Duodenal mucosa (tissue), 2 donors: ENCODE data around the gene MAX.

Source experiments
- H3K27ac ChIP-seq: one replicate; pipeline ENCODE4 v1.7.0; 2013; ENCODE audit warnings: low read depth, low read length
- H3K27me3 ChIP-seq, 2 donors: one replicate each; pipeline ENCODE4 v1.7.0; 2013; ENCODE audit warnings: low read length in 2 of 2, control low read depth in 1 of 2; ENCODE audit not compliant: insufficient read depth in 2 of 2, control insufficient read depth in 1 of 2
- H3K36me3 ChIP-seq, 2 donors: one replicate each; pipeline ENCODE4 v1.7.0; 2013; ENCODE audit warnings: low read length in 2 of 2, control low read depth in 1 of 2; ENCODE audit not compliant: insufficient read depth in 2 of 2, control insufficient read depth in 1 of 2
- H3K4me1 ChIP-seq, 2 donors: one replicate each; pipeline ENCODE4 v1.7.0; 2013; ENCODE audit warnings: low read length in 2 of 2, control low read depth in 1 of 2; ENCODE audit not compliant: insufficient read depth in 2 of 2, control insufficient read depth in 1 of 2
- H3K4me3 ChIP-seq, 2 donors: one replicate each; pipeline ENCODE4 v1.7.0; 2013; ENCODE audit warnings: low read length in 2 of 2, low read depth in 1 of 2
- H3K9ac ChIP-seq, 2 donors: one replicate each; pipeline ENCODE4 v1.7.0; 2013; ENCODE audit warnings: low read length in 2 of 2, low read depth in 1 of 2
- H3K9me3 ChIP-seq, 2 donors: one replicate each; pipeline ENCODE4 v1.7.0; 2013; ENCODE audit warnings: low read length in 2 of 2, control low read depth in 1 of 2; ENCODE audit not compliant: control insufficient read depth in 1 of 2

MAX gene

DNA sequence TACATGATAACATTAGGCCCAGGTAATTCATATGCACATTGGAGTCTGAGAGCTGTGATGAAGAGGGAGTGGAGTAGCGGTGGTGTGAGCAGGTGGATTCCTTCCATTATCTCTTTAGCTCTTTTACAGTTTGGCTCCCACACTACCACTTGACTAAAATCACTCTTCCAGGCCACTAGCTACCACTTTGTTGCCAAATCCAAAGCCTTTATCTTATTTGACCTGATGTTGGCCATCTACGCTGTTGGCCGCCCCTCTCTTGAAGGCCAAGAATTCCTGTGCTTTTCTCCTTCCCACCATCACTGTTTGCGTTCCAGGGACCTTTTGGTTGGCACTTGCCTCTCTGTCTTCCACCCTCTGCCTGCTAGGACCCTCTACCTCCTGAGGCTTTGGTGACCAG lies 4.0 kb upstream of the MAX start:
- Histone ChIP-seq H3K4me3 (no peak overlapping the region), H3K27ac (no peak overlapping the region), H3K27me3 (no peaks in the 10 kb centered on the region), H3K36me3 (no peaks in the 10 kb centered on the region), H3K9me3 (no peaks in the 10 kb centered on the region), H3K9ac (no peak overlapping the region), H3K4me1 (peaks cover 0 to 13% of the 10 kb centered on the region in 2 donors)

DNA sequence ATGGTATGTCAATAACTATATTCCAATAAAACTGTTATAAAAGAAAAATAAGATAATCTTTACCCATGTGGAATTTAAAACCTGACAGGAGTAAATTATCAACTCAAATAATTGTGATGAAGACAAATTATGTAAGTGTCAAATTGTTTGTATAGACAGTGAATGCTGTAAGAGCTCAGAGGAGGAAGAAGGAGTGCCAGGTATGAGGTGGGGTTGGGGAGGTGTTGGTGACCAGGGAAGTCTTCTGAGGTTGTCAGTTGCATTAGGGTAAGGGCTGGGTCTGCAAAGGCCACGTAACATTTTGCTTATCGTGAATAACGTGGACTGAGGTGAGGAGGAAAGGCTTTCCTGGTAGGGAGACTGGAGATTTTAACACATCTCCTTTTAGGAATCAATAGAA lies 2.5 kb upstream of the MAX start:
- H3K9ac ChIP-seq = no peak overlapping the region
- no peaks in the 10 kb centered on the region for H3K36me3 ChIP-seq
- H3K4me3 ChIP-seq = no peak overlapping the region
- H3K27me3 ChIP-seq = no peaks in the 10 kb centered on the region
- no peaks in the 10 kb centered on the region for H3K9me3 ChIP-seq
- peaks cover 9 to 22% of the 10 kb centered on the region in 2 donors for H3K4me1 ChIP-seq
- no peak overlapping the region for H3K27ac ChIP-seq

DNA sequence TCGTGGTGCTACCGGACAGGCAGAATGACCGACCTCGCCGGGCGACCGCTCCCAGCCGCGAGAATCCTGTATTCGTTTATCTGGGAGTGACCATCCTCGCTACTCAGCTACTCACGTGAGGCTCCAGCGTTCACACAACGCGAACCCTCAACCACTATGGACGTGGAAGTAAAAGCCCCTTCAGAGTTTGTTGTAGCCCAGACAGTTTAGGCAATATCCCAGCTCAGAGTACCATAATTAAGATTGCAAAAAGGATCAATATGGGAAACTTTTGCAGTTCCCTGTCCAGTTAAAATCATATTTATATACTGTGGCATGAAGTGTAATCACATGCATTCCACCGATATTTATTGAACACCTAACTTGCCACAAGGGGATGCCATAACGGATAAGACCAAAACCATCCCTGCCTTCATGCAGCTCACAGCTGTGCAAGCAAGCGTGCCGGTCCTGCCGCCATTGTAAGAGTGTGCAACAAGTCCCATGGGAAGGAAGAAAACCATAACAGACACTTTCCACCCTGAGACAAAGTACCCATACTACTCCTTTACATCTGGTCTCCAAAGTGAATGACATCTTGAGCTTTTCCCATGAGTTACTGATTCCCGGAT lies 938 bp upstream of the MAX start:
- Histone ChIP-seq H3K36me3 (no peaks in the 10 kb centered on the region), H3K9me3 (no peaks in the 10 kb centered on the region), H3K27ac (no peak overlapping the region), H3K9ac (peak overlapping the region; percentile 37 to 74), H3K4me1 (peaks cover 14 to 27% of the 10 kb centered on the region in 2 donors), H3K4me3 (peak overlapping the region; percentile 72 to 89), H3K27me3 (no peaks in the 10 kb centered on the region)

DNA sequence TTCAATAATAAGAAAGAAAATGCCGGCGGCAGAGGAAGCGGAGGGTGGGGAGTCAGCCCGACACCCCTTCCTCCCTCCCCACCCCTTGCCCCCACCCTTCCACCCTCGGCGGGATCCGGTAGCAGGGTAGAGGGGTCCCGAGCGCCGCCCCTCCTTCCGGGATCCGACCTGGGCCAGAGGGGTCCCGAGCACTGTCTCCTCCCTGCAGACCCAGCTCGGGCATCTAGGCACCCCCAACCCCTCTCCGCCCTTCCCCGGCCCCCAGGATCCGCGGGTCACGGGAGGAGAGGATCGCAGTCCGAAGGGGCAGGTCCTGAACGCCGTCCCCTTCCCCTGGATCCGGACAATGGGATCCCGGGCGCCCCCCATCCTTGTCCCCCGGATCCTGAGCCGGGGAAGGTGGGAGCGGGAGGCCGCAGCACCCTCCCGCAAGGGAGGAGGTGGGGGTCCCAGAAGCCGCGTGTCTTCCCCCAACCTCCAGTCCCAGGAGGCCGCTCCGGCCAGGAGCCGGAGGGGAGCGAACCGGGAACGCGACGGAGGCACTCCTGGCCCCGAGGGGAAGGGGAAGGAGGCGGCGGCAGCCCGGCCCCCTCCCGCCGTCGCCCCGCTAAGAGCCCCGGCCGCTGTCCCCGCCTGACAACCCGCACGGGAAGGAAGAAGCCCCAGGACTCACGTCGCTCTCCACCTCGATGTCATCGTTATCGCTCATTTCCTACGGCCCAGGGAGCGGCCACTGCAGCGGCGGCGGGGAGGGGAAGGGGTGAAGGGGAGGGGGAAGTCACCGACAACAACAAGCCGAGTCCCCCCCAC lies 481 bp downstream of the MAX start:
- H3K36me3 ChIP-seq = no peaks in the 10 kb centered on the region
- peaks cover 21 to 36% of the 10 kb centered on the region in 2 donors for H3K4me1 ChIP-seq
- peak overlapping the region; percentile 61 to 83 for H3K9ac ChIP-seq
- H3K4me3 ChIP-seq = peak overlapping the region; percentile 68 to 75
- H3K9me3 ChIP-seq = no peaks in the 10 kb centered on the region
- H3K27me3 ChIP-seq = no peaks in the 10 kb centered on the region
- peak overlapping the region; percentile 79 for H3K27ac ChIP-seq

DNA sequence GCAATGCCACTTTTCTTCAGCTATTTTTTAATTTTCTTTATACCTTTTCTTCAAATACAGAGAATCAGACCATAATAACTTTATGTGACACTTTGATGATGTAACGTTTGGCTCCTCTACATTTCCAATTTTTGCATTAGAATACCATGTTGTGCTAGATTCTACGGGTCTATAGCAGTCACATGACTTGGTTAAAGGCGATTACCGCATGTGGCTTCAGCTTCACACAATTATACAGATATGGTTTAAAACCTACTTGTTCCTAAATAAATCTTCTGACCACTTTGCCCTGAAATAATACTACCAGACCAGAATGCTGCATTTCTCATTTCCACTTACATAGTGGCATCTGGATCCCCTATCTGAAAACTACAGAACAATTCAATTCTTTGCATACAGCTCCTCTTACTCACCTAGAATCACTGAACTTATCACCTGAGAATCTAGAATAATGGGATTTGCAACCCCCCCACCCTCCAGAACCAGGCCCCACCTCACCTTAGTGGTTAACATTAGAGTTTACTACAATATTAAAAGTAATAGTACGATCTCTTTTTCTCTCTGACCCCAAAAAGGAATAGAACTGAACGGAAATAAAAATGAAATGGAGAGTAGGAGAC lies 1.3 kb downstream of the MAX start:
- Histone ChIP-seq H3K4me3 (peak overlapping the region; percentile 68 to 75), H3K9ac (peak overlapping the region in 1 of 2 donors; percentile 58), H3K9me3 (no peaks in the 10 kb centered on the region), H3K36me3 (no peaks in the 10 kb centered on the region), H3K4me1 (peaks cover 29 to 44% of the 10 kb centered on the region in 2 donors), H3K27ac (no peak overlapping the region), H3K27me3 (no peaks in the 10 kb centered on the region)

DNA sequence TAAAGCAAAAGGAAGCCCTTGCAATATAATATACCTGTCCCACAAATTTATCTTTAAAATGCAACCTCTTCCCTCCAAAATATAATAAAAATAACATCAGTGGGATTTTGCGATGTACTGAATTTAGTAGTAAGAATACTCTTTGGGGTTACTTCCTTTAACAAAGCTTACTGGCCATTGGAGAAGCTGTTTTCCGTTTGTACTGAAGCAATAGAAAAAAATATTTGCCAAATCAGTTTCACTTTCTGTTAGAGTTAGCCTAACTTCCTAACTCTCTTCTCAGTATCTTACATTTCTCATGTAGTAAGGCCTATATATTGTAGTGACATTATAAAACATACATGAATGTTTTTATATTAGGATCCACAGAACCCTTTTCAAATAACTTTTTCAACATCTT lies 3.7 kb downstream of the MAX start:
- Histone ChIP-seq H3K9me3 (no peaks in the 10 kb centered on the region), H3K27me3 (no peaks in the 10 kb centered on the region), H3K27ac (no peak overlapping the region), H3K4me1 (peaks cover 43 to 44% of the 10 kb centered on the region in 2 donors), H3K9ac (peak overlapping the region in 1 of 2 donors; percentile 13), H3K36me3 (peaks cover 4 to 5% of the 10 kb centered on the region in 2 donors), H3K4me3 (peak overlapping the region; percentile 29 to 53)

DNA sequence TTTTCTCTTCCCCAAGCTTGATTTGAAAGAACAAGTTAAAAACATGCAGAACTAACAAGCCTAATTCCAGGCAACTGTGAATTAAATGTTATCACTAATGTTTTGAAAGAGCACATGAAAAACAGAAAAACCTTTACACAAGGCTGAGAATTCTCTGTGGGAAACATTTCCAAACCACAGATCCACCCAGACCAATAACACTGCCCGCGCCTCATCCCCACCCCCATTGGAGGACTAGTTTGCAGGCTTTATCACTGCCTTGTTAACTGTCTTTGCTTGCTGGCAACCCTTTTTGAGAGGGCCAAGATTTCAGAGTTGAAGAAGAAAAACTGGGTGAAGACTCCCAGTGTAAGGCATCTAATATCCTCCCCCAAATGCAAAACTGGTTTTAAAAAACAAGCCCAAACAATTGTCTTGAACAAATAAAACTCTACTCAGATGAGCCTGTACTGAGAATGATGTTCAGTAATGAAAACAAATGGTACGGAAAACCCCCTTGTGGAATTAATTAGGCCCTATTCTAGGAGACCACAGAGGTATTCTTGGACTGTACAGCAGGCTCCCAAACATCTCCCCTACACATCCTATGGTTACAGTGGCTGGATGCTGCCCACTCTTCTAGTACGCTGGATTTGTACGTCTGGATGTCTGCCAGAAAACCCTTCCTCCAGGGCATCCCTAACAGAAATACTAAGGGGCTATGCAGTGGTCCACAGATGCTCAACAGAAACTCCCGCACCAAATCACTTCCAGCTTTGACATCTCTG lies 5.8 kb downstream of the MAX start:
- H3K9ac ChIP-seq = no peak overlapping the region
- no peak overlapping the region for H3K27ac ChIP-seq
- H3K36me3 ChIP-seq = peaks cover 22 to 24% of the 10 kb centered on the region in 2 donors
- H3K9me3 ChIP-seq = no peaks in the 10 kb centered on the region
- H3K27me3 ChIP-seq = no peaks in the 10 kb centered on the region
- H3K4me1 ChIP-seq = peaks cover 38 to 50% of the 10 kb centered on the region in 2 donors
- no peak overlapping the region for H3K4me3 ChIP-seq

DNA sequence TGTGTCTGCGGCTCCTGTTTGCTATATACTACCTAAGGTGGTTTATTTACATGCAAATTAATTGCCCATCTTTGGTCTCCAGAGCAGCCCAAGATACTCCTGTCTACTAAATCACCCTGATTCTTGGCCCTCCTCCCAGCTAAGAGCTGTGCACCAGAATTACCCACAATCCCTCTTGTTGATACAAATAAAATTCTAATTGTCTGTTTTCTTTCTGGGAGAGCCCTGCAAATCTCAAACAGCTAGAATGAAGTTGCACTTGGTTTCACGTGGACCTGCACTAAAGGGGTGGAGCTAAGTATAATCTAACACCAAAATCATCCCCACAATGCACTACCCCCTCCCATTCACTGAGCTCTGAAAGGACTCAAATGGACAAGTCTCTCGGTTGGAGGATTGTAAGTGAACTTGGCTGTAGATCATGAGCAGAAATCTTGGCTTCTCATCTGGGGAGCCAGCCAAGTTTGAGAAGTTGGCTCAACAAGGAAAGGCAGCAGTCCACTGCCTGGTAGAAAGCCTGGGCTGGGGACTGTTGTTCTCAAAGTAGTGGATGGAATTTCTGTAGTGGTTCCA lies 6.6 kb downstream of the MAX start:
- no peaks in the 10 kb centered on the region for H3K27me3 ChIP-seq
- H3K36me3 ChIP-seq = peaks cover 28 to 31% of the 10 kb centered on the region in 2 donors
- H3K9ac ChIP-seq = no peak overlapping the region
- H3K4me1 ChIP-seq = peaks cover 34 to 45% of the 10 kb centered on the region in 2 donors
- H3K4me3 ChIP-seq = no peak overlapping the region
- H3K27ac ChIP-seq = no peak overlapping the region
- no peaks in the 10 kb centered on the region for H3K9me3 ChIP-seq

DNA sequence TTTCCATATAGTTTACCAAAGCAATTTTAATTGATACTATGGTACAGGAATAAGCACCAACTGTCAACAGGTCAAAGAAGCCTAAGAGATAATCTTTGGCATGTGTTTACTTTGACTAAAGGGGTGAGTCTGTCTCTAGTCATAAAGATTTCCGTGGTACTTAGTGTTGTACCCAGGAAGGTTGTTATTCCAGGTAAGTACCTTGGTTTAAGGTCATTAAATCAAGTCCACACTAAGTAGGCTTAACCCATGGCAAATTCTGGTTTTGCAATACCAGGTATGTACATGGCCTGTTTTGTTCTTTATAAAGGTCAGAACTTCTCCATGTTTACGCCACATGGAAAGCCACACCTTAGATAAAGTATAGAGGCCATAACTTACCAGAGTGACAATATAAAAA lies 10.0 kb downstream of the MAX start:
- Histone ChIP-seq H3K36me3 (peaks cover 42 to 63% of the 10 kb centered on the region in 2 donors), H3K9ac (no peak overlapping the region), H3K27ac (no peak overlapping the region), H3K27me3 (no peaks in the 10 kb centered on the region), H3K4me3 (no peak overlapping the region), H3K4me1 (peaks cover 18 to 30% of the 10 kb centered on the region in 2 donors), H3K9me3 (no peaks in the 10 kb centered on the region)
